A673 (cell line): ENCODE data around the gene SPAST. TPM values are rescaled to one million over a fixed set of nuclear protein-coding genes. Genes with fewer than 3 reads are reported as not detected.
"Not testable (repeated sequence)": the region's sequence is repeated elsewhere in the genome, so short reads cannot be mapped to it uniquely, and the experiment has no call there.

Source experiments
- Bru-seq: library from RNA; stranded (reverse); fragments of 400-500 nt; gene quantifications from one replicate; lab custom pipeline; 2021; lab: Mats Ljungman, UMichigan
- BruChase-seq, 2 experiments: library from RNA; stranded (reverse); fragments of 400-500 nt; gene quantifications; one replicate each; lab custom pipeline; 2021; lab: Mats Ljungman, UMichigan
- BruUV-seq: library from RNA; stranded (reverse); fragments of 400-500 nt; replicated peaks from 2 replicates; lab custom pipeline; 2021; lab: Mats Ljungman, UMichigan
- CTCF ChIA-PET: fragments of 300-600 bp; sonication (Branson Sonifier 250); formaldehyde crosslinking; loops from one replicate; lab custom pipeline; 2022; ENCODE audit warnings: antibody characterized with exemption; lab: Charles Lee
- POLR2A ChIA-PET: fragments of 300-600 bp; sonication (Branson Sonifier 250); formaldehyde crosslinking; loops from one replicate; lab custom pipeline; 2022; ENCODE audit warnings: antibody characterized with exemption; ENCODE audit not compliant: low non-redundant PET; lab: Charles Lee
- DNase-seq: peaks from one replicate; pipeline ENCODE4 v3.0.0-alpha.2; 2015; ENCODE audit warnings: low spot score
- H3K27ac ChIP-seq: fragments of 200-600 bp; sonication (generic); 2 replicates; pipeline ENCODE4 v1.5.1; 2016; ENCODE audit warnings: mixed run types, low read depth, mild to moderate bottlenecking, mixed read lengths, antibody characterized with exemption, low read length; ENCODE audit not compliant: poor library complexity, severe bottlenecking
- H3K27me3 ChIP-seq: fragments of 200-600 bp; sonication (generic); replicated peaks from 2 replicates; pipeline ENCODE4 v1.6.1; 2017; ENCODE audit warnings: mixed run types, low read depth, mild to moderate bottlenecking, mixed read lengths, antibody characterized with exemption, low read length; ENCODE audit not compliant: insufficient read depth, poor library complexity
- H3K36me3 ChIP-seq: fragments of 200-600 bp; sonication (generic); 2 replicates; pipeline ENCODE4 v1.6.1; 2016; ENCODE audit warnings: mixed run types, mild to moderate bottlenecking, mixed read lengths, antibody characterized with exemption, low read length; ENCODE audit not compliant: insufficient read depth, poor library complexity, severe bottlenecking
- H3K4me1 ChIP-seq: fragments of 200-600 bp; sonication (generic); 2 replicates; pipeline ENCODE4 v1.6.1; 2017; ENCODE audit warnings: mixed run types, mild to moderate bottlenecking, mixed read lengths, antibody characterized with exemption, low read length; ENCODE audit not compliant: insufficient read depth, poor library complexity, severe bottlenecking
- H3K4me3 ChIP-seq: fragments of 200-600 bp; sonication (generic); 2 replicates; pipeline ENCODE4 v1.5.1; 2016; ENCODE audit warnings: low read depth, mixed run types, mild to moderate bottlenecking, mixed read lengths, low read length; ENCODE audit not compliant: poor library complexity, severe bottlenecking
- H3K9me3 ChIP-seq: fragments of 200-600 bp; sonication (generic); 2 replicates; pipeline ENCODE4 v1.6.1; 2016; ENCODE audit warnings: mixed run types, low read depth, mild to moderate bottlenecking, mixed read lengths, antibody characterized with exemption, low read length; ENCODE audit not compliant: poor library complexity, severe bottlenecking
- CTCF ChIP-seq: fragments of 300-800, 200-600 bp; sonication (generic); conservative IDR thresholded peaks from 2 replicates; pipeline ENCODE4 v1.5.1; 2017; ENCODE audit warnings: low read depth, mild to moderate bottlenecking, antibody characterized with exemption, low read length, moderate library complexity, mixed read lengths
- EZH2 ChIP-seq: fragments of 200-600 bp; sonication (generic); IDR thresholded peaks from 2 replicates; pipeline ENCODE4 v1.6.1; 2017; ENCODE audit warnings: borderline replicate concordance, low read depth, mild to moderate bottlenecking, mixed read lengths, antibody characterized with exemption, low read length; ENCODE audit not compliant: poor library complexity, severe bottlenecking
- intact Hi-C: fragments of 100-400 bp; cut with micrococcal nuclease; formaldehyde crosslinking; loops from one replicate; pipeline ENCODE4 v1.10.0; 2022; ENCODE audit not compliant: unreplicated experiment
- long read RNA-seq: library from polyadenylated mRNA; stranded (forward); transcript quantifications from one replicate; pipeline ENCODE4 v2.0.0, GENCODE V29; 2022
- total RNA-seq: library from RNA; stranded (reverse); gene quantifications from 2 replicates; pipeline ENCODE4 v1.2.3, GENCODE V29; 2021

The SPAST gene, protein sequence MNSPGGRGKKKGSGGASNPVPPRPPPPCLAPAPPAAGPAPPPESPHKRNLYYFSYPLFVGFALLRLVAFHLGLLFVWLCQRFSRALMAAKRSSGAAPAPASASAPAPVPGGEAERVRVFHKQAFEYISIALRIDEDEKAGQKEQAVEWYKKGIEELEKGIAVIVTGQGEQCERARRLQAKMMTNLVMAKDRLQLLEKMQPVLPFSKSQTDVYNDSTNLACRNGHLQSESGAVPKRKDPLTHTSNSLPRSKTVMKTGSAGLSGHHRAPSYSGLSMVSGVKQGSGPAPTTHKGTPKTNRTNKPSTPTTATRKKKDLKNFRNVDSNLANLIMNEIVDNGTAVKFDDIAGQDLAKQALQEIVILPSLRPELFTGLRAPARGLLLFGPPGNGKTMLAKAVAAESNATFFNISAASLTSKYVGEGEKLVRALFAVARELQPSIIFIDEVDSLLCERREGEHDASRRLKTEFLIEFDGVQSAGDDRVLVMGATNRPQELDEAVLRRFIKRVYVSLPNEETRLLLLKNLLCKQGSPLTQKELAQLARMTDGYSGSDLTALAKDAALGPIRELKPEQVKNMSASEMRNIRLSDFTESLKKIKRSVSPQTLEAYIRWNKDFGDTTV
- total RNA-seq (40.2 and 40.6 TPM in 2 replicates), Bru-seq, nascent RNA (percentile 72 among the genes with signal in this experiment), BruChase-seq, experiment 1, labeled RNA remaining after a 2-hour chase (percentile 77 among the genes with signal in this experiment), BruChase-seq, experiment 2, labeled RNA remaining after a 6-hour chase (percentile 83 among the genes with signal in this experiment)
- long read RNA-seq, full-length matches to known transcripts, result 46 of 63 reads
- long read RNA-seq, partial matches to known transcripts, result 1 of 63 reads
- long read RNA-seq, other reads (novel, unspliced or antisense), result 16 of 63 reads

GRCh38 chr2:32063310-32064020 lies at the start of gene SPAST:
Gene SPAST (plus strand): TSS chr2:32063556. CDS start chr2:32063832, 276 bp downstream.
- H3K4me1 ChIP-seq, result peaks cover 7% of the 10 kb centered on the region
- H3K27ac ChIP-seq, result peak within 1 kb of the TSS; percentile 89
- H3K27me3 ChIP-seq, result no peaks in the 10 kb centered on the region
- ChIA-PET CTCF (interaction anchor here (0.6 to 0.7 kb wide), 2 partner anchors 171 to 344 kb away, joined by 4 read pairs; no protein-coding TSS in a partner anchor), POLR2A (interaction anchor here (0.7 to 1.3 kb wide), 2 partner anchors 24 to 102 kb away, joined by 5 to 16 read pairs; partner anchors contain the start of gene DPY30)
- H3K9me3 ChIP-seq, result no peaks in the 10 kb centered on the region
- peak within 1 kb of the TSS; percentile 78 for H3K4me3 ChIP-seq
- DNase-seq, result peak; percentile 99
- intact Hi-C loops, result no loop called here
- no peaks in the 10 kb centered on the region for H3K36me3 ChIP-seq
- no TSS peak for BruUV-seq
- TF ChIP-seq EZH2, result no peak
- TF ChIP-seq CTCF, result peak; percentile 49

GRCh38 chr2:32018789-32019482 lies 44.4 kb upstream of the SPAST start:
- BruUV-seq, H3K9me3 ChIP-seq, CTCF ChIA-PET, H3K27me3 ChIP-seq, H3K27ac ChIP-seq, H3K4me1 ChIP-seq, DNase-seq, H3K4me3 ChIP-seq, intact Hi-C loops, H3K36me3 ChIP-seq: not testable (repeated sequence)
- POLR2A ChIA-PET, result interaction anchor here (0.6 kb wide), 1 partner anchor 9 kb away, joined by 3 read pairs; no protein-coding TSS in a partner anchor

GRCh38 chr2:32034198-32034887 lies 29.0 kb upstream of the SPAST start:
- intact Hi-C loops, H3K27me3 ChIP-seq, H3K27ac ChIP-seq, DNase-seq, H3K4me1 ChIP-seq, BruUV-seq, CTCF ChIA-PET, POLR2A ChIA-PET, H3K36me3 ChIP-seq, H3K9me3 ChIP-seq, H3K4me3 ChIP-seq: not testable (repeated sequence)
